C4-2B (cell line): Measurements from ENCODE around the gene TBXA2R.

ENCODE experiments used
- H3K27ac ChIP-seq: fragments of 450-650 bp; 2 replicates; pipeline ENCODE4 v1.5.1; 2017
- ZFX ChIP-seq: fragments of 450-650 bp; IDR thresholded peaks from 2 replicates; pipeline ENCODE4 v1.6.1; 2017
- TF ChIP-seq, protein P1 (sequence below): fragments of 450-650 bp; conservative IDR thresholded peaks from 2 replicates; pipeline ENCODE4 v1.5.1; 2017; ENCODE audit warnings: mild to moderate bottlenecking

Gene TBXA2R

DNA sequence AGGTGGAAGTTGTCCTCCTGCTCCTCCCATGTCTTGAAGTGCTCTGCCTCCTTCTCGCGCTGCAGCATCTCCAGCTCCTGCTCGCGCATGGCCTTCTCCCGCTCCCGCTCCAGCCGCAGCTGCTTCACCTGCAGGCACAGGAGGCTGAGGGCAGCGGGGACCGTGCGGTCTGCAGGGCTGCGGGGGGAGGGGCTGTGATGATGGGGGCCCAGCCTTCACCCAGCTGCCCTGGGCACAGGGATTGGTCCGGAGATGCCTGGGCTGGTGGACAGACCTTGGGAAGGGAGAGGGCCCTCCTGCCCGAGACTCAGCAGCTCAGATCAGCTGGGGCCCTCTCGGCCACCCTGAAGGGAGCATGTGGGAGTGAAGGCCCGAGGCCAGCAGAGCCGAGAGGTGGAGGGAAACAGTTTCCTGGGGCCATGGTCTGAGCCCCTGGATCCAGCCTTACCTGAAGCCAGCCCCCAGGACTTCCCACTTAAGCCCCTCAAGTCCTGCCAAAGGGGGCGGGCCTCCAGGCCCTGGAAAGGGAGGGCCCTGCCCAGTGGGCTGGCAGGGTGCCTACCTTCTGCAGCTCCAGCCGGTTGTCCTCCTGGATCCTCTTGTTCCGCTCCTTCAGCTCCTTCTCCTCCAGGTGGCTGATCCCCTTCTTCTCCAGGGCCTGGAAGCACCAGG, 13.6 kb upstream of the TBXA2R start:
- no peak overlapping the region for H3K27ac ChIP-seq
- TF ChIP-seq ZFX, result no peak
- TF ChIP-seq, protein P1, sequence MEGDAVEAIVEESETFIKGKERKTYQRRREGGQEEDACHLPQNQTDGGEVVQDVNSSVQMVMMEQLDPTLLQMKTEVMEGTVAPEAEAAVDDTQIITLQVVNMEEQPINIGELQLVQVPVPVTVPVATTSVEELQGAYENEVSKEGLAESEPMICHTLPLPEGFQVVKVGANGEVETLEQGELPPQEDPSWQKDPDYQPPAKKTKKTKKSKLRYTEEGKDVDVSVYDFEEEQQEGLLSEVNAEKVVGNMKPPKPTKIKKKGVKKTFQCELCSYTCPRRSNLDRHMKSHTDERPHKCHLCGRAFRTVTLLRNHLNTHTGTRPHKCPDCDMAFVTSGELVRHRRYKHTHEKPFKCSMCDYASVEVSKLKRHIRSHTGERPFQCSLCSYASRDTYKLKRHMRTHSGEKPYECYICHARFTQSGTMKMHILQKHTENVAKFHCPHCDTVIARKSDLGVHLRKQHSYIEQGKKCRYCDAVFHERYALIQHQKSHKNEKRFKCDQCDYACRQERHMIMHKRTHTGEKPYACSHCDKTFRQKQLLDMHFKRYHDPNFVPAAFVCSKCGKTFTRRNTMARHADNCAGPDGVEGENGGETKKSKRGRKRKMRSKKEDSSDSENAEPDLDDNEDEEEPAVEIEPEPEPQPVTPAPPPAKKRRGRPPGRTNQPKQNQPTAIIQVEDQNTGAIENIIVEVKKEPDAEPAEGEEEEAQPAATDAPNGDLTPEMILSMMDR, result no peak

DNA sequence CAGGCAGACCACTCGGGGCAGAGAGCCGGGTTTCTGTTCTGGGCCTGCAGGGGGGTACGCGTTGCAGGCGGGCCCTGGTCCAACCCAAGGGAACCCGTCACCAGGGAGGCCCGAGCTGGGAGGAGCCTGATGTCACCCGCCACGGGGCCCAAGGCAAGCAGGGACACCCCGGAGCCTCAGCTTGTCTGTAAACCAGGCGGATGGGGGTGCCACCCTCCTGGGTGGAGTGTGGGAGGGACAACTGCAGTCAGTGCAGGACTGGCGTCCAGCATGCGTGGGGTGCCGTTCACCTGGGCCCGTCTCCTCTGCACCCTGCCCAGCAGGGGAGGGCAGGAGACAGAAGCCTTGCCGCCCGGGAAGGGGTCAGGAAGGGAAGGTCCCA, 12.9 kb upstream of the TBXA2R start:
- no peak for TF ChIP-seq ZFX
- no peak overlapping the region for H3K27ac ChIP-seq

- no peak overlapping the region for H3K27ac ChIP-seq
- no peak for TF ChIP-seq ZFX
Measured at GRCh38 chr19:3618811-3619630, 12.3 kb upstream of the TBXA2R start.

GRCh38 chr19:3618144-3618810, 11.6 kb upstream of the TBXA2R start:
- no peak overlapping the region for H3K27ac ChIP-seq
- TF ChIP-seq ZFX, result no peak
- TF ChIP-seq, protein P1, result peak; percentile 97

DNA sequence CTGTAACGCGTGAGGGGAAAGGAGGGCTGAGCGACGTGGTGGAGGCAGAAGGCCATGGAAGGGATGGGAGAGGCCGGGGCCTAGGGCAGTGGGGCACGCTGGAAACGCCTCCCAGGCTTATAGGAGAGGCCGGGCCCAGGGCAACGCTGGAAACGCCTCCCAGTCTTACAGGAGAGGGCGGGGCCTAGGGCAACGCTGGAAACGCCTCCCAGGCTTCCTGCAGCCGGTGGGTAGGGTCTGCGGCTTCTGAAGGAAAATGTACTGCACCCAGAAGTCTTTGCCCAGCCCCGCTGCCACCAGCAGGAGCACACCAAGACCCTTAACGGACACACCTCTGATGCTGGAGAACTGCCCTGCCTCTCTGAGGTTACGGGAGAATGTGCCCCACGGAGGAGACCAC, 10.8 kb upstream of the TBXA2R start:
- TF ChIP-seq, protein P1, result no peak
- no peak for TF ChIP-seq ZFX
- H3K27ac ChIP-seq, result no peak overlapping the region

GRCh38 chr19:3615524-3616135, 9.0 kb upstream of the TBXA2R start:
- H3K27ac ChIP-seq, result no peak overlapping the region
- TF ChIP-seq, protein P1, result no peak
- no peak for TF ChIP-seq ZFX

DNA sequence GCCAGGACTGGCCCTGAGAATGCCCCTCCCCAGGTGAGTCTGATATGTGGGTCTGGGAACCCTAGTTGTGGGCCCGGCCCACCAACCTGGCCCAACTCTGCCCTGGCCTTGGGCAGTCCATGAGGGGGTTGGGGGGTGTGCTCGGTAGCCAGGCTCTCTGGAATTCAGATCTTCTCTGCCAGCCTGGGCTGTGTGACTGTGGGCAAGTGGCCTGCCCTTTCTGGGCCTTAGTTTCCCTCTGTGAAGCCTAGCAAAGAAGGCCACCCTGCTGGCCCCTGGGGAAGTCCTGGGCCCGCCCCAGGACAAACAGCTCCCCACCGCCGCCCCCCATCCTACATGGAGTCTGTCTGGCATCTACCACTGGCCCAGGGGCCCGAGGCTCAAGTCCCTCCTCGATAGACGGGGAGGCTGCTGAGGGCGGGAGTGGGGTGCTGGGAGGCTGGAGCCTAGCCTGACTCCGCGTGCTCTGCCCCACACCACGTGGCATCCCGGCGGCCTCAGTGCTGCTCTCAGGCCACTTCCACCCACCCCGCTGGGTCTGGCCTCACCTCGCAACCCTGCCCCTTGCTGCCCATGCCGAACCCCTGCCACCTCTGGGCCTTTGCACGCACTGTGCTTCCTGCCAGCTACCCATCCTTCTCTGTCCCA, 8.3 kb upstream of the TBXA2R start:
- no peak for TF ChIP-seq ZFX
- TF ChIP-seq, protein P1, result no peak
- H3K27ac ChIP-seq, result no peak overlapping the region
